Spleen (tissue), 13 donors: ENCODE results near the gene FBXL17. TPM values are rescaled to one million over a fixed set of nuclear protein-coding genes. Genes with fewer than 3 reads are reported as not detected.

Experiments
- DNase-seq: peaks from one replicate; pipeline ENCODE4 v3.0.0-alpha.2; 2020
- H3K27ac ChIP-seq, 8 donors: fragments of 200-600 bp; sonication (generic) in 7 of 8; 1 replicate in 4 of 8; 2 replicates in 4 of 8; pipeline versions ENCODE4 v1.5.0 to v1.8.0; 2016 to 2021; ENCODE audit warnings: inconsistent platforms in 4 of 8, mild to moderate bottlenecking in 4 of 8, moderate library complexity in 1 of 8
- H3K27me3 ChIP-seq, 7 donors: fragments of 200-600 bp; sonication (generic) in 6 of 7; replicated peaks in 1 of 7; 1 replicate in 4 of 7; 2 replicates in 3 of 7; pipeline versions ENCODE4 v1.5.0 to v1.8.0; 2016 to 2021; ENCODE audit warnings: inconsistent platforms in 3 of 7, mild to moderate bottlenecking in 1 of 7
- H3K36me3 ChIP-seq, 6 donors: fragments of 200-600 bp; sonication (generic) in 5 of 6; 1 replicate in 4 of 6; 2 replicates in 2 of 6; pipeline versions ENCODE4 v1.5.0 to v1.8.0; 2016 to 2021; ENCODE audit warnings: inconsistent platforms in 2 of 6
- H3K4me1 ChIP-seq, 6 donors: fragments of 200-600 bp; sonication (generic) in 5 of 6; 1 replicate in 3 of 6; 2 replicates in 3 of 6; pipeline versions ENCODE4 v1.5.0 to v1.8.0; 2016 to 2021; ENCODE audit warnings: inconsistent platforms in 3 of 6
- H3K4me3 ChIP-seq, 8 donors: fragments of 200-600 bp; sonication (generic) in 7 of 8; 1 replicate in 4 of 8; 2 replicates in 4 of 8; pipeline versions ENCODE4 v1.5.0 to v1.8.0; 2016 to 2021; ENCODE audit warnings: inconsistent platforms in 4 of 8, mild to moderate bottlenecking in 4 of 8, moderate library complexity in 2 of 8
- H3K9me3 ChIP-seq, 8 donors: fragments of 200-600 bp; sonication (generic) in 7 of 8; 1 replicate in 4 of 8; 2 replicates in 4 of 8; pipeline versions ENCODE4 v1.5.0 to v1.8.0; 2016 to 2021; ENCODE audit warnings: inconsistent platforms in 4 of 8
- CTCF ChIP-seq, 11 experiments: fragments of 200-600 bp in 7 of 11; fragments of 450-650 bp in 4 of 11; sonication (generic) in 4 of 11; IDR thresholded peaks in 8 of 11; conservative IDR thresholded peaks in 3 of 11; 1 replicate in 7 of 11; 2 replicates in 4 of 11; pipeline versions ENCODE4 v1.4.0 to v1.8.0; 2016 to 2021; ENCODE audit warnings: antibody characterized with exemption in 11 of 11, inconsistent platforms in 4 of 11, mild to moderate bottlenecking in 1 of 11
- POLR2A ChIP-seq, 3 donors: fragments of 450-650 bp; IDR thresholded peaks; one replicate each; pipeline ENCODE4 v1.5.1; 2017; ENCODE audit warnings: antibody characterized with exemption in 3 of 3, mild to moderate bottlenecking in 1 of 3
- POLR2AphosphoS5 ChIP-seq, 3 donors: sonication (generic); formaldehyde crosslinking; IDR thresholded peaks; one replicate each; pipeline ENCODE4 v1.5.1; 2017; ENCODE audit warnings: antibody characterized with exemption in 3 of 3
- WGBS, 5 donors: extraction: QIAGEN DNeasy Blood & Tissue Kit in 3 of 5; methylation state at CpG; one replicate each; pipeline versions ENCODE4 v1.1.5 to v1.1.7; 2013 to 2018; 5-methylcytosine and 5-hydroxymethylcytosine counted together
- intact Hi-C: fragments of 100-400 bp; cut with DNase I; formaldehyde crosslinking; loops from one replicate; pipeline ENCODE4 v1.15.0; 2023; ENCODE audit warnings: low total_unique reads
- long read RNA-seq, 2 donors: transcript quantifications; one replicate each; lab custom pipeline, GENCODE V29; 2026
- polyA plus RNA-seq, 3 donors: library from polyadenylated mRNA; stranded (reverse); fragments of 200-250 nt; gene quantifications; one replicate each; pipeline ENCODE4 v1.2.1, GENCODE V29; 2013
- total RNA-seq, 7 donors: library from RNA; depleted of rRNA in 3 of 7; stranded (reverse); fragments of >200 nt in 3 of 7; fragmentation: NEBNext Ultra II Directional in 4 of 7; extraction: Animal tissue kit (Norgen Biotek cat#: 25700) in 4 of 7; gene quantifications; one replicate each; pipeline versions ENCODE4 v1.1.0 to v1.2.1, GENCODE V29; 2016 to 2021
- donor health status: healthy with polysubstance abuse.
- donor health status: DM: no; HTN: no; CAD: no; lungs with moderate emphysema.
- donor health status: DM: no; HTN: no; CAD: no.
- donor health status: Bipolar disorder and iron deficiency.
- donor health status: healthy.
- donor health status: DM: no; HTN: no; CAD: no.
- donor health status: DM: yes; HTN: yes; CAD: no.

The FBXL17 gene
- 10 to 100 TPM; 18.3 to 39.9 (median 26.0) TPM for total RNA-seq
- 1 to 10 TPM; 5.1 to 7.2 (median 5.4) TPM for polyA plus RNA-seq
- long read RNA-seq, donor 1, full-length matches to known transcripts, result 4 of 4 reads
- long read RNA-seq, donor 1, partial matches to known transcripts, result 0 of 4 reads
- long read RNA-seq, donor 1, other reads (novel, unspliced or antisense), result 0 of 4 reads
- long read RNA-seq, donor 2, full-length matches to known transcripts, result 1 of 1 reads
- long read RNA-seq, donor 2, partial matches to known transcripts, result 0 of 1 reads
- long read RNA-seq, donor 2, other reads (novel, unspliced or antisense), result 0 of 1 reads

GRCh38 chr5:108381954-108382783 is at the start of gene FBXL17:
FBXL17 (minus strand) TSS chr5:108382098.
- Histone ChIP-seq H3K27ac (peak within 1 kb of the TSS; percentile 94 to 100 (median 100)), H3K4me3 (peak within 1 kb of the TSS; percentile 69 to 90 (median 86)), H3K36me3 (no peaks in the 10 kb centered on the region), H3K9me3 (peaks cover 0 to 4% (median 2%) of the 10 kb centered on the region in 8 donors), H3K4me1 (peaks cover 13 to 53% (median 35%) of the 10 kb centered on the region in 6 donors), H3K27me3 (no peaks in the 10 kb centered on the region)
- TF ChIP-seq CTCF (IDR thresholded peaks at IDR 0.05 in 8 of 11, conservative IDR thresholded peaks at IDR 0.05 in 3 of 11) (peak in 6 of 11 experiments; percentile 20 to 36 (median 30)), POLR2A (IDR thresholded peaks at IDR 0.05) (peak; percentile 50 to 94 (median 79)), POLR2AphosphoS5 (IDR thresholded peaks at IDR 0.05) (peak; percentile 94 to 96 (median 95))
- intact Hi-C loops, result no loop called here
- WGBS, 5 donors, result 0% methylated on average over 34 to 82 of the region's 82 CpGs
- peak; percentile 99 for DNase-seq

GRCh38 chr5:108430931-108431608 is 49.2 kb upstream of the FBXL17 start:
- Histone ChIP-seq H3K27ac (no peak overlapping the region), H3K4me1 (no peaks in the 10 kb centered on the region), H3K36me3 (no peaks in the 10 kb centered on the region), H3K27me3 (peaks cover 0 to 10% (median 0%) of the 10 kb centered on the region in 7 donors), H3K9me3 (no peaks in the 10 kb centered on the region), H3K4me3 (no peak overlapping the region)
- TF ChIP-seq POLR2A (IDR thresholded peaks at IDR 0.05) (no peak), POLR2AphosphoS5 (IDR thresholded peaks at IDR 0.05) (no peak), CTCF (IDR thresholded peaks at IDR 0.05 in 8 of 11, conservative IDR thresholded peaks at IDR 0.05 in 3 of 11) (no peak)
- intact Hi-C loops, result no loop called here
- DNase-seq, result no peak
- 82 to 92% (median 90%) methylated on average over 3 of the region's 3 CpGs for WGBS, 5 donors

GRCh38 chr5:108421713-108422112 is 39.8 kb upstream of the FBXL17 start:
- no peak for DNase-seq
- peaks cover 0 to 7% (median 0%) of the 10 kb centered on the region in 7 donors for H3K27me3 ChIP-seq
- WGBS, 5 donors, result 82 to 93% (median 88%) methylated on average over 5 of the region's 5 CpGs
- H3K9me3 ChIP-seq, result peaks cover 0 to 14% (median under 1%) of the 10 kb centered on the region in 8 donors
- TF ChIP-seq POLR2A (IDR thresholded peaks at IDR 0.05), result no peak
- no peak for TF ChIP-seq POLR2AphosphoS5 (IDR thresholded peaks at IDR 0.05)
- TF ChIP-seq CTCF (IDR thresholded peaks at IDR 0.05 in 8 of 11, conservative IDR thresholded peaks at IDR 0.05 in 3 of 11), result no peak
- H3K4me1 ChIP-seq, result no peaks in the 10 kb centered on the region
- H3K36me3 ChIP-seq, result no peaks in the 10 kb centered on the region
- no peak overlapping the region for H3K27ac ChIP-seq
- H3K4me3 ChIP-seq, result no peak overlapping the region
- intact Hi-C loops, result no loop called here
